Upper lobe of left lung (tissue), 6 donors: ENCODE measurements around the gene ADAP1. TPM values are rescaled to one million over a fixed set of nuclear protein-coding genes. Genes with fewer than 3 reads are reported as not detected.
A peak's percentile ranks its signal among the peaks of the same experiment; 100 is the strongest.

ENCODE experiments used
- ATAC-seq, 2 donors: fragments of 200-7000 bp; cut with Tn5 transposase; one replicate each; pipeline ENCODE4 v1.9.1; 2022; ENCODE audit warnings: mild to moderate bottlenecking in 2 of 2, moderate library complexity in 2 of 2; ENCODE audit not compliant: low FRiP score in 2 of 2
- DNase-seq, 2 donors: peaks; one replicate each; pipeline ENCODE4 v3.0.0-alpha.2; 2019 to 2020
- H3K27ac ChIP-seq, 4 donors: fragments of 200-600 bp; sonication (generic); one replicate each; pipeline ENCODE4 v1.5.1; 2016 to 2019
- H3K27me3 ChIP-seq, 4 donors: fragments of 200-600 bp; sonication (generic); one replicate each; pipeline ENCODE4 v1.5.1; 2017 to 2019
- H3K36me3 ChIP-seq, 4 donors: fragments of 200-600 bp; sonication (generic); one replicate each; pipeline ENCODE4 v1.5.1; 2016 to 2019
- H3K4me1 ChIP-seq, 4 donors: fragments of 200-600 bp; sonication (generic); one replicate each; pipeline ENCODE4 v1.5.1; 2018 to 2019
- H3K4me3 ChIP-seq, 4 donors: fragments of 200-600 bp; sonication (generic); one replicate each; pipeline ENCODE4 v1.5.1; 2017 to 2019; ENCODE audit warnings: mild to moderate bottlenecking in 2 of 4, moderate library complexity in 1 of 4
- H3K9me3 ChIP-seq, 4 donors: fragments of 200-600 bp; sonication (generic); one replicate each; pipeline ENCODE4 v1.5.1; 2018 to 2019
- CTCF ChIP-seq, 6 experiments: fragments of 450-650 bp in 4 of 6; fragments of 200-600 bp in 2 of 6; sonication (generic) in 2 of 6; IDR thresholded peaks; one replicate each; pipeline ENCODE4 v1.5.1; 2016 to 2019; ENCODE audit warnings: antibody characterized with exemption in 6 of 6
- EP300 ChIP-seq, 4 donors: sonication (generic); formaldehyde crosslinking; IDR thresholded peaks; one replicate each; pipeline ENCODE4 v1.5.1; 2017; ENCODE audit warnings: antibody characterized with exemption in 4 of 4, control low read depth in 2 of 4
- POLR2A ChIP-seq, 4 donors: fragments of 450-650 bp; IDR thresholded peaks; one replicate each; pipeline ENCODE4 v1.5.1; 2016 to 2017; ENCODE audit warnings: antibody characterized with exemption in 4 of 4, mild to moderate bottlenecking in 2 of 4
- POLR2AphosphoS5 ChIP-seq, 2 donors: sonication (generic); formaldehyde crosslinking; IDR thresholded peaks; one replicate each; pipeline ENCODE4 v1.5.1; 2017; ENCODE audit warnings: antibody characterized with exemption in 2 of 2
- WGBS, 2 donors: methylation state at CpG; one replicate each; pipeline ENCODE4 v1.1.5; 2017 to 2018; 5-methylcytosine and 5-hydroxymethylcytosine counted together
- total RNA-seq, 6 donors: library from RNA; depleted of rRNA in 4 of 6; stranded (reverse); fragments of >200 nt in 4 of 6; gene quantifications; one replicate each; pipeline versions ENCODE4 v1.1.0 to v1.2.1, GENCODE V29; 2016 to 2021
- donor health status: DM: no; HTN: no; CAD: no; lungs with moderate emphysema.
- donor health status: DM: no; HTN: yes; CAD: no; lungs with severe emphysema.

Gene ADAP1
- total RNA-seq, 6 donors from 2014 or later: 31.0 to 109 (median 37.5) TPM

- Histone ChIP-seq H3K4me3 (no peak overlapping the region), H3K4me1 (peaks cover 1 to 5% (median 2%) of the 10 kb centered on the region in 4 donors), H3K27me3 (no peaks in the 10 kb centered on the region), H3K36me3 (peaks cover 30 to 92% (median 69%) of the 10 kb centered on the region in 4 donors), H3K9me3 (no peaks in the 10 kb centered on the region), H3K27ac (no peak overlapping the region)
- WGBS, 2 donors: 92 to 96% methylated on average over 6 of the region's 6 CpGs
- ATAC-seq (no peak), DNase-seq (no peak)
- TF ChIP-seq POLR2AphosphoS5 (IDR thresholded peaks at IDR 0.05) (no peak), EP300 (IDR thresholded peaks at IDR 0.05) (no peak), POLR2A (IDR thresholded peaks at IDR 0.05) (no peak), CTCF (IDR thresholded peaks at IDR 0.05) (no peak)
Observed at GRCh38 chr7:862157-862556, 92.3 kb downstream of the ADAP1 start.

- ATAC-seq (no peak), DNase-seq (no peak)
- H3K4me3 ChIP-seq: no peak overlapping the region
- no peak for TF ChIP-seq POLR2A (IDR thresholded peaks at IDR 0.05)
- TF ChIP-seq POLR2AphosphoS5 (IDR thresholded peaks at IDR 0.05): no peak
- no peak for TF ChIP-seq EP300 (IDR thresholded peaks at IDR 0.05)
- no peak for TF ChIP-seq CTCF (IDR thresholded peaks at IDR 0.05)
- no peak overlapping the region for H3K27ac ChIP-seq
- 83 to 91% methylated on average over 9 of the region's 9 CpGs for WGBS, 2 donors
- no peaks in the 10 kb centered on the region for H3K9me3 ChIP-seq
- peaks cover 30 to 93% (median 72%) of the 10 kb centered on the region in 4 donors for H3K36me3 ChIP-seq
- H3K4me1 ChIP-seq: no peaks in the 10 kb centered on the region
- H3K27me3 ChIP-seq: no peaks in the 10 kb centered on the region
Observed at GRCh38 chr7:861222-861621, 93.3 kb downstream of the ADAP1 start.

DNA sequence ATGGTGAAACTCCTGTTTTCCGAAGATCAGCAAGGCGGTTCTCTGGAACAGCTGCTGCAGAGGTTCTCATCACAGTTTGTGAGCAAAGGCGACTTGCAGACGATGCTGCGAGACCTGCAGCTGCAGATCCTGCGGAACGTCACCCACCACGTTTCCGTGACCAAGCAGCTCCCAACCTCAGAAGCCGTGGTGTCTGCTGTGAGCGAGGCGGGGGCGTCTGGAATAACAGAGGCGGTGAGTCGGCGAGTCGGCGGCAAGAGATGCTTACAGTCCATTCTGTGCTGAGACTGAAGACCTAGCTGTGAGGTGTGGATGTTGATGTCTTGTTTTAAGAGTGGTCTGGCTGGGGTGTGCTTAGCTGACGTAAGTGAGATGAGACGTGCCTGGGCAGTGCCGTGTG is 94.3 kb downstream of the ADAP1 start:
- H3K4me3 ChIP-seq: no peak overlapping the region
- H3K36me3 ChIP-seq: peaks cover 30 to 93% (median 74%) of the 10 kb centered on the region in 4 donors
- no peaks in the 10 kb centered on the region for H3K4me1 ChIP-seq
- DNase-seq (peak in 1 of 2 donors; percentile 52), ATAC-seq (no peak)
- no peak overlapping the region for H3K27ac ChIP-seq
- H3K9me3 ChIP-seq: no peaks in the 10 kb centered on the region
- no peaks in the 10 kb centered on the region for H3K27me3 ChIP-seq
- no peak for TF ChIP-seq POLR2A (IDR thresholded peaks at IDR 0.05)
- TF ChIP-seq CTCF (IDR thresholded peaks at IDR 0.05): no peak
- no peak for TF ChIP-seq POLR2AphosphoS5 (IDR thresholded peaks at IDR 0.05)
- TF ChIP-seq EP300 (IDR thresholded peaks at IDR 0.05): no peak
- 94 to 95% methylated on average over 21 of the region's 21 CpGs for WGBS, 2 donors

DNA sequence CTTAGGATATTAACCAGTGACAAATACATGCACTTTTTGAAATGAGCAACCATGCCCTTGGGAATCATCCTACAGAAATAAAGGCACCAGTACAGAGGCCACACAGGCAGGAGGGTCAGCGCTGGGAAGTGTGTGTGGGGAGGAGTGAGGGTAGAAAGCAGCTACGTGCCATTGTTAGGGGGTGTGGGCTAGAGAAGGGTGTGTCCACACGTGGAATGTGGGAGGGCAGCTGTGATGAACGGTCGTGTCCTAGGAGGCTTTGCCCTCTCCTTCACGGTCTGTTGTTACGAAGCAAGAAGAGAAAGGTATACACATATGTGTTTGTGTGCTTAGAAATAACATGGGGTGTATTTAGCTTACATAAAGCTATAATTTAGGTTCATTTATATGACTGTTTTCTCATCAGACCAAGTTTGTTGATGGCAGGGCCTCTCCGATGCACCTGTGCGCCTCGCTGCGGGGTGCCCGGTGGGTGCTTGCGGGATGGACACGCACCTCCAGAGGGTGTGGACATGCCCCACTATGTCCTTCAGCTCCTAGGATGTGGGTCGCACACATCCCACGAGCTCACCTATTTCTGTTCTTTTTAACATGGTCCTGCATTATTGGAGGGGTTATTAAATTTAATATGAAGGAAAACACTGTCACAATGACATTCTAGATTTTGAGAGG is 95.0 kb downstream of the ADAP1 start:
- ATAC-seq (no peak), DNase-seq (peak in 1 of 2 donors; percentile 63)
- no peak overlapping the region for H3K4me3 ChIP-seq
- peaks cover 28 to 93% (median 78%) of the 10 kb centered on the region in 4 donors for H3K36me3 ChIP-seq
- H3K4me1 ChIP-seq: no peaks in the 10 kb centered on the region
- H3K9me3 ChIP-seq: no peaks in the 10 kb centered on the region
- H3K27ac ChIP-seq: no peak overlapping the region
- H3K27me3 ChIP-seq: no peaks in the 10 kb centered on the region
- no peak for TF ChIP-seq POLR2A (IDR thresholded peaks at IDR 0.05)
- TF ChIP-seq POLR2AphosphoS5 (IDR thresholded peaks at IDR 0.05): no peak
- TF ChIP-seq EP300 (IDR thresholded peaks at IDR 0.05): no peak
- no peak for TF ChIP-seq CTCF (IDR thresholded peaks at IDR 0.05)
- WGBS, 2 donors: 79 to 81% methylated on average over 16 of the region's 16 CpGs

DNA sequence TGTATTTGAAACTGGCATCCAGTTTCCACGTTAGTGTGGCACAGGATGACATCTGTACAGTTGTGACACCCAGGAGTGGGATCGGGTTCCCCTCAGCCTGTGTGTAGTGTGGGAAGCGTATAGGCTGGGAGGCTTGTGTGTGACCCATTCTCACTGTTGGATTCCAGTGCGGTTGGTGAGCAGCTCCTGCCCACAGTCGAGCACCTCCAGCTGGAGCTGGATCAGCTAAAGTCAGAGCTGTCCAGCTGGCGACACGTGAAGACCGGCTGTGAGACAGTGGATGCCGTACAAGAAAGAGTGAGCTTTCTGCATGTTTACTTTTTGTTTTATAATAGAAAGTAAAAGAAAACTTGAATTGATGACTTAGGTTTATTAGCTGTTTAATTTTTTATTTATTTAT is 96.8 kb downstream of the ADAP1 start:
- Histone ChIP-seq H3K9me3 (no peaks in the 10 kb centered on the region), H3K27ac (no peak overlapping the region), H3K4me3 (no peak overlapping the region), H3K27me3 (no peaks in the 10 kb centered on the region), H3K36me3 (peaks cover 37 to 100% (median 89%) of the 10 kb centered on the region in 4 donors), H3K4me1 (no peaks in the 10 kb centered on the region)
- TF ChIP-seq POLR2AphosphoS5 (IDR thresholded peaks at IDR 0.05): no peak
- TF ChIP-seq POLR2A (IDR thresholded peaks at IDR 0.05): no peak
- no peak for TF ChIP-seq EP300 (IDR thresholded peaks at IDR 0.05)
- no peak for TF ChIP-seq CTCF (IDR thresholded peaks at IDR 0.05)
- WGBS, 2 donors: 80 to 92% methylated on average over 7 to 9 of the region's 9 CpGs
- no peak for ATAC-seq
- DNase-seq: no peak
